GM23338 (cell line): ENCODE data around the gene RCBTB1. TPM values are rescaled to one million over a fixed set of nuclear protein-coding genes. Genes with fewer than 3 reads are reported as not detected.

ENCODE experiments used
- ATAC-seq: fragments of 200-7000 bp; cut with Tn5 transposase; 3 replicates; pipeline ENCODE4 v1.9.1; 2020
- DNase-seq: peaks from one replicate; pipeline ENCODE4 v3.0.0-alpha.2; 2015; ENCODE audit warnings: low spot score
- H2AFZ ChIP-seq: fragments of 200-600 bp; sonication (generic); 2 replicates; pipeline ENCODE4 v1.8.0; 2016; ENCODE audit warnings: antibody characterized with exemption, mild to moderate bottlenecking, moderate library complexity
- H3F3A ChIP-seq: fragments of 200-600 bp; sonication (generic); replicated peaks from 2 replicates; pipeline ENCODE4 v1.8.0; 2017; ENCODE audit warnings: antibody characterized with exemption, mixed run types, low read depth
- H3K27ac ChIP-seq: fragments of 200-600 bp; sonication (generic); 2 replicates; pipeline ENCODE4 v1.6.1; 2016; ENCODE audit warnings: low read depth
- H3K27me3 ChIP-seq: fragments of 200-600 bp; sonication (generic); 2 replicates; pipeline ENCODE4 v1.8.0; 2016; ENCODE audit warnings: mild to moderate bottlenecking, mixed run types, moderate library complexity; ENCODE audit not compliant: insufficient read depth
- H3K36me3 ChIP-seq: fragments of 200-600 bp; sonication (generic); 2 replicates; pipeline ENCODE4 v1.8.0; 2016; ENCODE audit warnings: mild to moderate bottlenecking; ENCODE audit not compliant: insufficient read depth
- H3K4me1 ChIP-seq: fragments of 200-600 bp; sonication (generic); 2 replicates; pipeline ENCODE4 v1.8.0; 2016; ENCODE audit warnings: mild to moderate bottlenecking, moderate library complexity; ENCODE audit not compliant: insufficient read depth
- H3K4me2 ChIP-seq: fragments of 200-600 bp; sonication (generic); 2 replicates; pipeline ENCODE4 v1.7.1; 2017; ENCODE audit warnings: mixed run types
- H3K4me3 ChIP-seq: fragments of 200-600 bp; sonication (generic); 2 replicates; pipeline ENCODE4 v1.6.1; 2016; ENCODE audit warnings: mixed run types
- H3K79me2 ChIP-seq: fragments of 200-600 bp; sonication (generic); replicated peaks from 2 replicates; pipeline ENCODE4 v1.8.0; 2017; ENCODE audit warnings: mild to moderate bottlenecking; ENCODE audit not compliant: insufficient read depth
- H3K9me2 ChIP-seq: fragments of 200-600 bp; sonication (generic); 2 replicates; pipeline ENCODE4 v1.8.0; 2017; ENCODE audit not compliant: insufficient read depth
- H4K20me1 ChIP-seq: fragments of 200-600 bp; sonication (generic); replicated peaks from 2 replicates; pipeline ENCODE4 v1.8.0; 2017; ENCODE audit warnings: mild to moderate bottlenecking; ENCODE audit not compliant: insufficient read depth
- H3K27ac Mint-ChIP-seq: 2 replicates; pipeline ENCODE4 v1.8.0; 2020; ENCODE audit warnings: inconsistent platforms, mild to moderate bottlenecking, moderate library complexity, mixed read lengths
- H3K27me3 Mint-ChIP-seq: 3 replicates; pipeline ENCODE4 v1.8.0; 2022; ENCODE audit warnings: low read depth, mild to moderate bottlenecking, moderate library complexity, mixed read lengths, inconsistent platforms; ENCODE audit not compliant: insufficient read depth, poor library complexity
- H3K36me3 Mint-ChIP-seq: 3 replicates; pipeline ENCODE4 v1.8.0; 2021; ENCODE audit warnings: low read depth, mild to moderate bottlenecking, inconsistent platforms, moderate library complexity, mixed read lengths
- H3K4me1 Mint-ChIP-seq: 3 replicates; pipeline ENCODE4 v1.8.0; 2020; ENCODE audit warnings: mild to moderate bottlenecking, inconsistent platforms, mixed read lengths
- H3K4me3 Mint-ChIP-seq: 3 replicates; pipeline ENCODE4 v1.8.0; 2021; ENCODE audit warnings: moderate library complexity, mild to moderate bottlenecking, inconsistent platforms, mixed read lengths
- H3K9me3 Mint-ChIP-seq: 3 replicates; pipeline ENCODE4 v1.8.0; 2020; ENCODE audit warnings: moderate library complexity, mild to moderate bottlenecking, inconsistent platforms, mixed read lengths
- CREB1 ChIP-seq: fragments of 250-450 bp; sonication (Bioruptor Pico); IDR thresholded peaks from 2 replicates; pipeline ENCODE4 v1.5.0; 2020; ENCODE audit warnings: low read depth, mild to moderate bottlenecking, moderate library complexity
- CTCF ChIP-seq, 2 experiments: fragments of 200-600 bp in 1 of 2; sonication (generic) in 1 of 2; conservative IDR thresholded peaks; 2 replicates each; pipeline versions ENCODE4 v1.5.1 to v1.6.1; 2016 to 2017; ENCODE audit warnings: antibody characterized with exemption in 2 of 2, low read depth in 2 of 2, mild to moderate bottlenecking in 2 of 2, moderate library complexity in 1 of 2
- ETS1 ChIP-seq: IDR thresholded peaks from 2 replicates; pipeline ENCODE4 v1.6.1; 2016; ENCODE audit warnings: antibody characterized with exemption
- EZH2phosphoT487 ChIP-seq: fragments of 200-600 bp; sonication (generic); IDR thresholded peaks from one replicate; pipeline ENCODE4 v1.8.1; 2018; ENCODE audit warnings: antibody characterized with exemption; ENCODE audit not compliant: unreplicated experiment
- JUNB ChIP-seq: IDR thresholded peaks from one replicate; pipeline ENCODE4 v1.6.1; 2016; ENCODE audit warnings: antibody characterized with exemption; ENCODE audit not compliant: unreplicated experiment
- NANOG ChIP-seq: IDR thresholded peaks from 2 replicates; pipeline ENCODE4 v1.6.1; 2016; ENCODE audit warnings: antibody characterized with exemption, borderline replicate concordance
- POLR2AphosphoS5 ChIP-seq: IDR thresholded peaks from 2 replicates; pipeline ENCODE4 v1.6.1; 2016; ENCODE audit warnings: antibody characterized with exemption, low read depth
- REST ChIP-seq: IDR thresholded peaks from one replicate; pipeline ENCODE4 v1.6.1; 2018; ENCODE audit warnings: antibody characterized with exemption; ENCODE audit not compliant: unreplicated experiment
- STAT1 ChIP-seq: IDR thresholded peaks from one replicate; pipeline ENCODE4 v1.6.1; 2016; ENCODE audit warnings: antibody characterized with exemption; ENCODE audit not compliant: unreplicated experiment
- ZNF331 ChIP-seq: fragments of 250-450 bp; sonication (Bioruptor Pico); IDR thresholded peaks from 2 replicates; pipeline ENCODE4 v1.5.0; 2020; ENCODE audit warnings: low read depth, mild to moderate bottlenecking, moderate library complexity
- polyA plus RNA-seq: library from polyadenylated mRNA; unstranded; fragments of >200 nt; fragmentation: Nextera tagmentation; extraction: Ambion mirVana; gene quantifications from 2 replicates; pipeline ENCODE4 v1.2.1, GENCODE V29; 2016
- total RNA-seq: library from RNA; depleted of rRNA; stranded (reverse); fragments of >200 nt; shearing (Covaris generic); gene quantifications from 2 replicates; pipeline ENCODE4 v1.2.3, GENCODE V29; 2014

Gene RCBTB1
- total and polyA plus RNA-seq, 2 experiments from 2014 or later: 10.8 to 33.5 TPM

GRCh38 chr13:49629947-49630346 is 44.6 kb upstream of the RCBTB1 start (continued):
- TF ChIP-seq REST (no peak), ZNF331 (CRISPR knock-in tag) (no peak), CREB1 (CRISPR knock-in tag) (no peak), ETS1 (no peak), CTCF (conservative IDR thresholded peaks at IDR 0.05; ENCODE audit: low read depth in 2 of 2) (no peak), NANOG (no peak), STAT1 (no peak)

- no peaks in the 10 kb centered on the region for H4K20me1 ChIP-seq
- no peaks in the 10 kb centered on the region; the same call in 1 of the 2 replicates for H3K4me1 ChIP-seq
- no peaks in the 10 kb centered on the region for H3K27me3 ChIP-seq
- Mint-ChIP-seq H3K4me3 (no peak overlapping the region), H3K36me3 (no peaks in the 10 kb centered on the region), H3K27me3 (peaks cover 7% of the 10 kb centered on the region), H3K27ac (no peak overlapping the region), H3K9me3 (no peaks in the 10 kb centered on the region), H3K4me1 (peaks cover 6% of the 10 kb centered on the region; the same call in 2 of the 3 replicates)
- H3K79me2 ChIP-seq: no peaks in the 10 kb centered on the region
- H3K27ac ChIP-seq: no peak overlapping the region
- ATAC-seq: no peak
- no peak overlapping the region for H2AFZ ChIP-seq
- H3K4me3 ChIP-seq: no peak overlapping the region
- no peaks in the 10 kb centered on the region for H3K36me3 ChIP-seq
- no peak for DNase-seq
- peaks cover 5% of the 10 kb centered on the region; the same call in 1 of the 2 replicates for H3K9me2 ChIP-seq
- H3K4me2 ChIP-seq: no peak overlapping the region
- no peaks in the 10 kb centered on the region for H3F3A ChIP-seq
- TF ChIP-seq ETS1 (no peak), REST (no peak), CTCF (conservative IDR thresholded peaks at IDR 0.05; ENCODE audit: low read depth in 2 of 2) (no peak), JUNB (no peak), EZH2phosphoT487 (no peak), POLR2AphosphoS5 (no peak), CREB1 (CRISPR knock-in tag) (no peak), NANOG (no peak)
These were observed 44.0 kb upstream of the RCBTB1 start for GRCh38 chr13:49629196-49629938.
